ENCODE measurements around the gene TSC2.
"Not testable (repeated sequence)": the region's sequence is repeated elsewhere in the genome, so short reads cannot be mapped to it uniquely, and the experiment has no call there.

Gene TSC2

GRCh38 chr16:2124694-2125444 lies 77.1 kb downstream of the TSC2 start:
- peak overlapping the region; percentile 42 for H3K4me3 ChIP-seq (ENCODE audit: low read depth, low read length)
- POLR2A ChIA-PET; CTCF ChIA-PET; DNase-seq (ENCODE audit: low read depth, low spot score): not testable (repeated sequence)

DNA sequence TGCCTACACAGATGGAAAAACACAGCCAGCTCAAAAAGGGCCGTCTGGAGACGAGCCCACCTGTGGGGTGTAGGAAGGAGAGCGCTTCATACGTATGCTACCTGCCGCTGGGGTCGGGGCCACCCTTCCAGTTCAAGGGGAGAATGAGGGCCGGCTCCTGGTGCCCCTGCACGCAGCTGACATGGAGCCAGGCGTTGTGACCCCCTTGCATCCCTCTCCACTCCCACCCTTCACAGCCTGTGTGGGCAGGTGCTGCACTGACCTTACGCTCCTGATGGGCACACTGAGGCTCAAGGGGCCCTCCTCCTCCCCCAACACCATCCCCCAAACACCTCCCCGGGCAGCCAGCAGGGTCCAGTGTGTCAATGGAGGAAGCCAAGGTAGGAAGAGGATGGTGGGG lies 77.8 kb downstream of the TSC2 start:
- POLR2A ChIA-PET, result interaction anchor here (1.3 kb wide), 1 partner anchor 161 kb away, joined by 3 read pairs; the partner anchor contains the start of gene RPS2
- DNase-seq (ENCODE audit: low read depth, low spot score); CTCF ChIA-PET: not testable (repeated sequence)
- peak overlapping the region; percentile 33; the same call in 1 of the 2 replicates for H3K4me3 ChIP-seq (ENCODE audit: low read depth, low read length)

DNA sequence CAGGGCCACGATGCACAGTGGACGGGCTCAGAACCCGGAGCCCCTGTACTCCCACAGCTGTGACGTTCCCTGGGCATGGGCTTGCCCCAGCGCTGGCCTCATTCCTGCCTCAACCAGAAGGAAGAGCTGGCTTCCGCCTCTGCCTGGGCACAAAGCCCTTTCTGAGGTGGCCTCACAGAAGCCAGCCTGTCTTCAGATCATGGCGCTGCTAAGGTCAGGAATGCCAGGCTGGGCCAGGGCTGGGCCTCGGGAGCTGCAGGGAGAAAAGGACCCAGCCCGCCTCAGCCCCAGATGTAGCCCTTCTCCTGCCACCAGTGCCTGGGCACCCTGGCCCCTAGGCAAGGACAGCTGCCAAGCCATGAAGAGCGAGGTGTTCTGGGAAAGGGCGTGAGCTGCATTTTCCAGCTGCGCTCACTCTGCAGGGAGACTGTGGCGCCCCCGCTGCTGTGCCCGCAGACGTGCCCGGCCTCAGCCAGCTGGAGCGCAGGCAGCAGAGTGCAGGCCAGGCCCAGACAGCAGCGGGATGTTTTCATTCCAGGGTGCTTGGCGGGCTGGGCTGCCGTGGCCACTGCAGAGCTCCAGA lies 78.5 kb downstream of the TSC2 start:
- POLR2A ChIA-PET, result interaction anchor here (0.7 to 1.3 kb wide), 2 partner anchors 29 to 161 kb away, joined by 3 read pairs; partner anchors contain the start of genes RPS2 and TRAF7
- TF ChIP-seq CTCF (IDR thresholded peaks at IDR 0.05; ENCODE audit: insufficient read depth, low read length, missing control alignments), result peak; percentile 3

GRCh38 chr16:2126928-2127556 lies 79.3 kb downstream of the TSC2 start:
- ChIA-PET CTCF (interaction anchor here (1.0 to 1.1 kb wide), 2 partner anchors 14 to 27 kb away, joined by 3 to 5 read pairs; no protein-coding TSS in a partner anchor), POLR2A (interaction anchor here (1.3 kb wide), 1 partner anchor 162 kb away, joined by 3 read pairs; the partner anchor contains the start of gene RPS2)
- not testable (repeated sequence) for DNase-seq (ENCODE audit: low read depth, low spot score); H3K4me3 ChIP-seq (ENCODE audit: low read depth, low read length)

More for the DNA sequence above, 78.5 kb downstream of the TSC2 start:
- H3K4me3 ChIP-seq (ENCODE audit: low read depth, low read length); DNase-seq (ENCODE audit: low read depth, low spot score): not testable (repeated sequence)
- CTCF ChIA-PET, result interaction anchor here (1.0 to 1.1 kb wide), 2 partner anchors 14 to 28 kb away, joined by 3 to 5 read pairs; no protein-coding TSS in a partner anchor

GRCh38 chr16:2127630-2128280 lies 80.0 kb downstream of the TSC2 start:
- DNase-seq (ENCODE audit: low read depth, low spot score); POLR2A ChIA-PET; H3K4me3 ChIP-seq (ENCODE audit: low read depth, low read length): not testable (repeated sequence)
- CTCF ChIA-PET, result interaction anchor here (1.1 kb wide), 1 partner anchor 26 kb away, joined by 3 read pairs; no protein-coding TSS in a partner anchor

DNA sequence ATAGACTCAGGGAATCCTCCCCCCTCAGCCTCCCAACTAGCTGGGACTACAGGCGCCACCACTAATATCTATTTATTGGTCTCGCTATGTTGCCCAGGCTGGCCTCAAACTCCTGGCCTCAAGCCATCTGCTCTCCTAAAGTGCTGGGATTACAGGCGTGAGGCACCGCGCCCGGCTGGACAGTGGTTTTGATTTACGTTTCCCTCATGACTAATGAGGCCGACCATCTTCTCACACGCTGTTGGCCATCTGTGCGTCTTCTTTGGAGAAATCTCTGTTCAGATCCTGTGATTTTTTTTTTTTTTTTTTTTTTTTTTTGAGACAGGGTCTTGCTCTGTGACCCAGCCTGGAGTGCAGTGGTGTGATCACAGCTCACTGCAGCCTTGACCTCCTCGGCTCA lies 81.5 kb downstream of the TSC2 start:
- POLR2A ChIA-PET, result not testable (repeated sequence)

GRCh38 chr16:2129890-2130447 lies 82.2 kb downstream of the TSC2 start:
- POLR2A ChIA-PET; DNase-seq (ENCODE audit: low read depth, low spot score); H3K4me3 ChIP-seq (ENCODE audit: low read depth, low read length); CTCF ChIA-PET: not testable (repeated sequence)

More for the DNA sequence above, 81.5 kb downstream of the TSC2 start:
- CTCF ChIA-PET; DNase-seq (ENCODE audit: low read depth, low spot score); H3K4me3 ChIP-seq (ENCODE audit: low read depth, low read length): not testable (repeated sequence)

GRCh38 chr16:2133797-2134196 lies 86.0 kb downstream of the TSC2 start:
- CTCF ChIA-PET, result not testable (repeated sequence)

GRCh38 chr16:2135071-2135470 lies 87.3 kb downstream of the TSC2 start:
- H3K4me3 ChIP-seq (ENCODE audit: low read depth, low read length), result peak overlapping the region; percentile 59
- POLR2A ChIA-PET; CTCF ChIA-PET; DNase-seq (ENCODE audit: low read depth, low spot score): not testable (repeated sequence)

More at GRCh38 chr16:2133797-2134196, 86.0 kb downstream of the TSC2 start:
- peak overlapping the region; percentile 34 for H3K4me3 ChIP-seq (ENCODE audit: low read depth, low read length)
- POLR2A ChIA-PET; DNase-seq (ENCODE audit: low read depth, low spot score): not testable (repeated sequence)

DNA sequence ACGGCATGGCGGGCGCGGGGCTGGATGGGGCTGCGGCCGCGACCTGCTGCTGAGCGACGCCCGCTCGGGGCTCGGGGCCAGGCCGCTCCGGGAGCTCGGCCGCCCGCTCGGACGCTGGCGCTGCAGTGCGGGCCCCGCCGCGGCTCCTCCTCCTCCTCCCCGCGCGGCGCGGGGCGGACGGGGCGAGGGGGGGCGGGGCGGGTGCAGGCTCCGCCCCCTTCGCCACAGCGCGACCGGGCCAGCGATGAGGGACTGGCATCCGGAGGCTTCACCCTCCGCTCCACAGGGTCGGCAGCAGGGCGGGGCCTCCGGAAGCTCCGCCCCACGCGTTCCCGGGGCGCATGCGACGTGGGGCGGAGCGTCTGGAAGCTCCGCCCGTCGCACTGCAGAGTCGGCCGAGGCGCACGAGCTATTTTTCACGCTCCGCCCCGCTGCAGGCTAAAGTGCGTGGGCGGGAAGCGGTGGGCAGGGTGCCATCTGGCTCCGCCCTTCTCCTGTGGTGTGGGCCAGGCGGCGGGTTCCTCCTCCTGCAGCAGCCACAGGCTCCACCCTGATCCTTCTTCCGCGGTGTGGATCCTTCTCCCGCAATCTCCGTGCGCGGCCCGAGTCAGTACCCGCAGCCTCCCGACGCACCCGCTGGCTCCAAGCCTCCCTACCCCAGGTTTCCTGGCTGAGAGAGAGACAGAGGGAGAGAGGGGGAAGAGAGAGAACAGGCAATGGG lies 88.1 kb downstream of the TSC2 start, which contains the start of gene PKD1:
Gene PKD1, minus strand, starts transcription at position 129 of the 721 bp plus-strand sequence. CDS start 209 bp downstream, outside the sequence.
- peak; percentile 63 for DNase-seq (ENCODE audit: low read depth, low spot score)
- H3K4me3 ChIP-seq (ENCODE audit: low read depth, low read length), result peak within 1 kb of the TSS; percentile 59
- CTCF ChIA-PET, result interaction anchor here (1.7 to 8.9 kb wide), 2 partner anchors 114 to 131 kb away, joined by 9 to 176 read pairs; partner anchors contain the start of gene ZNF598
- POLR2A ChIA-PET, result interaction anchor here (0.5 to 0.6 kb wide), 2 partner anchors 19 to 171 kb away, joined by 3 to 12 read pairs; partner anchors contain the start of genes RPS2 and TRAF7
